ENCODE measurements around the gene MAB21L3.

DNA sequence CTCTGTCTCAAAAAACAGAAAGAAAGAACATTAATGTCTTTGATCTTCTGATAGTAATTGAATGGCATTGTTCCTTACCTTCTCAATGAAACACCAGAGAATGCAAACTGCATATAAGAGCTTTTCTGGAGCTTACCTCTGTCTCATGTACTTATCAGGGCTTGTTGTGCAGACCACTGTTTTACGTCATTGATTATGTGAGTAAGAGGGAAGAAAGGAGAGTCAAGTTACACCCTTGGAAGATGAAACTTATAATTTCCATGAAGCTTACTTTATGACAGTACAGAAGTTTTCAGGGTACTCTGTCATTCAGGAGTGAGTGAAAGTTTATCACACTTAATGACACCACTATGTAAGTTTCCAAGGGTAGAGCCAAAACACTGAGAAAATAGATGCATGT, 49.0 kb upstream of the MAB21L3 start:
- TF ChIP-seq, protein P1, sequence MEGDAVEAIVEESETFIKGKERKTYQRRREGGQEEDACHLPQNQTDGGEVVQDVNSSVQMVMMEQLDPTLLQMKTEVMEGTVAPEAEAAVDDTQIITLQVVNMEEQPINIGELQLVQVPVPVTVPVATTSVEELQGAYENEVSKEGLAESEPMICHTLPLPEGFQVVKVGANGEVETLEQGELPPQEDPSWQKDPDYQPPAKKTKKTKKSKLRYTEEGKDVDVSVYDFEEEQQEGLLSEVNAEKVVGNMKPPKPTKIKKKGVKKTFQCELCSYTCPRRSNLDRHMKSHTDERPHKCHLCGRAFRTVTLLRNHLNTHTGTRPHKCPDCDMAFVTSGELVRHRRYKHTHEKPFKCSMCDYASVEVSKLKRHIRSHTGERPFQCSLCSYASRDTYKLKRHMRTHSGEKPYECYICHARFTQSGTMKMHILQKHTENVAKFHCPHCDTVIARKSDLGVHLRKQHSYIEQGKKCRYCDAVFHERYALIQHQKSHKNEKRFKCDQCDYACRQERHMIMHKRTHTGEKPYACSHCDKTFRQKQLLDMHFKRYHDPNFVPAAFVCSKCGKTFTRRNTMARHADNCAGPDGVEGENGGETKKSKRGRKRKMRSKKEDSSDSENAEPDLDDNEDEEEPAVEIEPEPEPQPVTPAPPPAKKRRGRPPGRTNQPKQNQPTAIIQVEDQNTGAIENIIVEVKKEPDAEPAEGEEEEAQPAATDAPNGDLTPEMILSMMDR (IDR thresholded peaks at IDR 0.05): no peak
- TF ChIP-seq POLR2A (IDR thresholded peaks at IDR 0.05): no peak

All from uterus (tissue), 2 donors.